Astrocyte (in vitro differentiated cells and primary cell): ENCODE data around the gene UROC1. TPM values are rescaled to one million over a fixed set of nuclear protein-coding genes. Genes with fewer than 3 reads are reported as not detected.
"Not testable (repeated sequence)": the region's sequence is repeated elsewhere in the genome, so short reads cannot be mapped to it uniquely, and the experiment has no call there.

Experiments used
- DNase-seq: peaks from one replicate; pipeline ENCODE4 v3.0.0-alpha.2; 2010; ENCODE audit warnings: low read depth
- FAIRE-seq: peaks from 2 replicates; lab custom pipeline; 2011; peaks lifted over from hg19 to GRCh38; lab: Jason Lieb, UNC
- H2AFZ ChIP-seq: 2 replicates; pipeline ENCODE4 v1.6.0; 2012; ENCODE audit warnings: low read depth, low read length, inconsistent platforms
- H3K27ac ChIP-seq: 2 replicates; pipeline ENCODE4 v1.5.1; 2011; ENCODE audit warnings: low read depth, low read length, inconsistent platforms
- H3K27me3 ChIP-seq: 2 replicates; pipeline ENCODE4 v1.6.0; 2011; ENCODE audit warnings: low read length, inconsistent platforms; ENCODE audit not compliant: insufficient read depth
- H3K36me3 ChIP-seq: 2 replicates; pipeline ENCODE4 v1.5.1; 2011; ENCODE audit warnings: low read length, inconsistent platforms; ENCODE audit not compliant: insufficient read depth
- H3K4me1 ChIP-seq: 2 replicates; pipeline ENCODE4 v1.5.1; 2011; ENCODE audit warnings: low read length, inconsistent platforms; ENCODE audit not compliant: insufficient read depth
- H3K4me2 ChIP-seq: 2 replicates; pipeline ENCODE4 v1.6.0; 2012; ENCODE audit warnings: low read length, inconsistent platforms
- H3K4me3 ChIP-seq: 2 replicates; pipeline ENCODE4 v1.5.1; 2011; ENCODE audit warnings: low read depth, mild to moderate bottlenecking, low read length, inconsistent platforms; ENCODE audit not compliant: insufficient read depth
- H3K79me2 ChIP-seq: 2 replicates; pipeline ENCODE4 v1.6.0; 2012; ENCODE audit warnings: mild to moderate bottlenecking, low read length, inconsistent platforms; ENCODE audit not compliant: insufficient read depth
- H3K9ac ChIP-seq: 2 replicates; pipeline ENCODE4 v1.6.0; 2012; ENCODE audit warnings: mild to moderate bottlenecking, low read length, inconsistent platforms
- H3K9me3 ChIP-seq: 2 replicates; pipeline ENCODE4 v1.5.1; 2012; ENCODE audit warnings: low read depth, mild to moderate bottlenecking, low read length, inconsistent platforms; ENCODE audit not compliant: insufficient read depth
- H4K20me1 ChIP-seq: 2 replicates; pipeline ENCODE4 v1.6.0; 2012; ENCODE audit warnings: low read length, inconsistent platforms; ENCODE audit not compliant: insufficient read depth
- H3K27ac Mint-ChIP-seq: one replicate; pipeline ENCODE4 v1.8.0; 2021; ENCODE audit warnings: mild to moderate bottlenecking, mixed read lengths; ENCODE audit not compliant: unreplicated experiment
- H3K27me3 Mint-ChIP-seq: one replicate; pipeline ENCODE4 v1.8.0; 2021; ENCODE audit warnings: low read depth, mixed read lengths; ENCODE audit not compliant: unreplicated experiment
- H3K36me3 Mint-ChIP-seq: one replicate; pipeline ENCODE4 v1.8.0; 2021; ENCODE audit warnings: low read depth, mixed read lengths; ENCODE audit not compliant: unreplicated experiment
- H3K4me1 Mint-ChIP-seq: one replicate; pipeline ENCODE4 v1.8.0; 2021; ENCODE audit warnings: low read depth, mixed read lengths; ENCODE audit not compliant: unreplicated experiment
- H3K4me3 Mint-ChIP-seq: one replicate; pipeline ENCODE4 v1.8.0; 2021; ENCODE audit warnings: mild to moderate bottlenecking, moderate library complexity, mixed read lengths; ENCODE audit not compliant: unreplicated experiment
- H3K9me3 Mint-ChIP-seq: one replicate; pipeline ENCODE4 v1.8.0; 2021; ENCODE audit warnings: mild to moderate bottlenecking, mixed read lengths; ENCODE audit not compliant: unreplicated experiment
- EZH2 ChIP-seq: IDR thresholded peaks from 2 replicates; pipeline ENCODE4 v1.6.1; 2012; ENCODE audit warnings: mild to moderate bottlenecking, low read length, inconsistent platforms; ENCODE audit not compliant: insufficient read depth
- total RNA-seq: library from RNA; stranded (reverse); gene quantifications from 2 replicates; pipeline ENCODE4 v1.2.1, GENCODE V29; 2021
- TF ChIP-seq, protein P1 (sequence below): IDR thresholded peaks from 2 replicates; pipeline ENCODE4 v1.5.1; 2011; ENCODE audit warnings: low read depth, mild to moderate bottlenecking, inconsistent platforms, low read length, moderate library complexity; ENCODE audit not compliant: insufficient read depth

Gene UROC1
- total RNA-seq, 1 donor from 2014 or later = not detected

DNA sequence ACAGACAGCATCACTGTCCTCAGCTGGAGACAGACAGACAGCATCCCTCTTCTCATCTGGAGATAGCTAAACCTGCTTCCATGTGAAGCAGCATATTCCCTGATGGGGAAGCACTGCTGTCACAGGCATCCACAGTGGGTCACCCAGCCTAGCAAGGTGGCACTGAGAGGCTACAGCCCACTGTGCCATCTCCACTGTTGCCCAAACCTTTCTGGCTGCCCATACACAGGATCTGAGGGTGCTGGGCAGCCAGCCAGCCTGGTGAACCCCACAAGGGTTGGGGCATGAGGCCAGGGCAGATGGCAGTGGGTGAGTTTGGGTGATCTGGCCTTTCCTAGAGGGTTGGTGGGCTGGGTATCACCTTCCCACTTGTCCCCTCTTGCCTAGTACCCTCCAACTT is 18.1 kb upstream of the UROC1 start:
- FAIRE-seq (no peak), DNase-seq (no peak)
- Histone ChIP-seq H3K4me3 (no peak overlapping the region), H3K27me3 (peaks cover 44% of the 10 kb centered on the region), H3K9me3 (no peaks in the 10 kb centered on the region), H3K79me2 (no peaks in the 10 kb centered on the region), H3K4me2 (no peak overlapping the region), H2AFZ (no peak overlapping the region), H4K20me1 (peaks cover 3% of the 10 kb centered on the region), H3K36me3 (no peaks in the 10 kb centered on the region), H3K4me1 (peaks cover 2% of the 10 kb centered on the region), H3K9ac (no peak overlapping the region), H3K27ac (no peak overlapping the region)
- Mint-ChIP-seq H3K4me3 (no peak overlapping the region), H3K4me1 (peaks cover 8% of the 10 kb centered on the region), H3K27me3 (peaks cover 64% of the 10 kb centered on the region), H3K27ac (no peak overlapping the region), H3K36me3 (peaks cover 2% of the 10 kb centered on the region), H3K9me3 (peaks cover 2% of the 10 kb centered on the region)
- TF ChIP-seq, protein P1, sequence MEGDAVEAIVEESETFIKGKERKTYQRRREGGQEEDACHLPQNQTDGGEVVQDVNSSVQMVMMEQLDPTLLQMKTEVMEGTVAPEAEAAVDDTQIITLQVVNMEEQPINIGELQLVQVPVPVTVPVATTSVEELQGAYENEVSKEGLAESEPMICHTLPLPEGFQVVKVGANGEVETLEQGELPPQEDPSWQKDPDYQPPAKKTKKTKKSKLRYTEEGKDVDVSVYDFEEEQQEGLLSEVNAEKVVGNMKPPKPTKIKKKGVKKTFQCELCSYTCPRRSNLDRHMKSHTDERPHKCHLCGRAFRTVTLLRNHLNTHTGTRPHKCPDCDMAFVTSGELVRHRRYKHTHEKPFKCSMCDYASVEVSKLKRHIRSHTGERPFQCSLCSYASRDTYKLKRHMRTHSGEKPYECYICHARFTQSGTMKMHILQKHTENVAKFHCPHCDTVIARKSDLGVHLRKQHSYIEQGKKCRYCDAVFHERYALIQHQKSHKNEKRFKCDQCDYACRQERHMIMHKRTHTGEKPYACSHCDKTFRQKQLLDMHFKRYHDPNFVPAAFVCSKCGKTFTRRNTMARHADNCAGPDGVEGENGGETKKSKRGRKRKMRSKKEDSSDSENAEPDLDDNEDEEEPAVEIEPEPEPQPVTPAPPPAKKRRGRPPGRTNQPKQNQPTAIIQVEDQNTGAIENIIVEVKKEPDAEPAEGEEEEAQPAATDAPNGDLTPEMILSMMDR = no peak
- TF ChIP-seq EZH2 = no peak

DNA sequence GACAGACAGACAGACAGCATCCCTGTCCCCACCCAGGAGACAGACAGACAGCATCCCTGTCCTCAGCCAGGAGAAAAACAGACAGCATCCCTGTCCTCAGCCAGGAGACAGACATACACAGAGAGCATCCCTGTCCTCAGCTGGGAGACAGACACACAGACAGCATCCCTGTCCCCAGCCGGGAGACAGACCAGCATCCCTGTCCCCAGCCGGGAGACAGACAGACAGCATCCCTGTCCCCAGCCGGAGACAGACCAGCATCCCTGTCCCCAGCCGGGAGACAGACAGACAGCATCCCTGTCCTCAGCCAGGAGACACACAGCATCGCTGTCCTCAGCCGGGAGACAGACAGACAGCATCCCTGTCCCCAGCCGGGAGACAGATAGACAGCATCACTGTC is 17.1 kb upstream of the UROC1 start:
- not testable (repeated sequence) for H3K9ac ChIP-seq, H3K36me3 Mint-ChIP-seq, H3K27ac Mint-ChIP-seq, H3K4me3 Mint-ChIP-seq, H3K4me1 ChIP-seq, H3K9me3 Mint-ChIP-seq, DNase-seq, FAIRE-seq, H3K9me3 ChIP-seq, H2AFZ ChIP-seq, H3K4me2 ChIP-seq, H3K4me1 Mint-ChIP-seq, H4K20me1 ChIP-seq, H3K4me3 ChIP-seq, H3K79me2 ChIP-seq, H3K36me3 ChIP-seq, H3K27ac ChIP-seq
- H3K27me3 Mint-ChIP-seq = peaks cover 63% of the 10 kb centered on the region
- H3K27me3 ChIP-seq = peaks cover 44% of the 10 kb centered on the region

DNA sequence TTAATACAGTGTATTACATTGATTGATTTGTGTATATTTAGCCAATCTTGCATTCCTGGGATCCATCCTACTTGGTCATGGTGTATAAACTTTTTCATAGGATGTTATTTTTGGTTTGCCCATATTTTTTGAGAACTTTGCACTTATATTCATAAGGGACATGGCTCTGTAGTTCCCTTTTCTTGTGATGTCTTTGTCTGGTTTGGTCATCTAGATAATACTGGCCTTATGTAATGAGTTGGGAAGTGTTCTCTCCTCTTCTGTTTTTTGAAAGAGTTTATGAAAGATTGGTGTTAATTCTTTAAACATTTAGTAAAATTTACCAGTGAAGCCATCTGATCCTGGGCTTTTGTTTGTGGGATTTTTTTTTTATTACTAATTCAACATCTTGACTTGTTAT is 15.9 kb upstream of the UROC1 start:
- Histone ChIP-seq H3K9ac (no peak overlapping the region), H3K27ac (no peak overlapping the region), H3K27me3 (peaks cover 44% of the 10 kb centered on the region), H3K4me2 (no peak overlapping the region), H2AFZ (no peak overlapping the region), H3K4me1 (no peaks in the 10 kb centered on the region), H3K36me3 (no peaks in the 10 kb centered on the region), H3K79me2 (no peaks in the 10 kb centered on the region), H3K4me3 (no peak overlapping the region), H4K20me1 (no peaks in the 10 kb centered on the region), H3K9me3 (no peaks in the 10 kb centered on the region)
- Mint-ChIP-seq H3K4me1 (no peaks in the 10 kb centered on the region), H3K27ac (no peak overlapping the region), H3K4me3 (no peak overlapping the region), H3K36me3 (no peaks in the 10 kb centered on the region), H3K27me3 (peaks cover 68% of the 10 kb centered on the region), H3K9me3 (peaks cover 2% of the 10 kb centered on the region)
- no peak for TF ChIP-seq EZH2
- TF ChIP-seq, protein P1 = no peak
- DNase-seq (no peak), FAIRE-seq (no peak)
